K562 (cell line): ENCODE results near the gene NMNAT1. TPM values are rescaled to one million over a fixed set of nuclear protein-coding genes. Genes with fewer than 3 reads are reported as not detected.
A peak's percentile ranks its signal among the peaks of the same experiment; 100 is the strongest.

ENCODE experiments used
- ATAC-seq: fragments of 200-7000 bp; cut with Tn5 transposase; 3 replicates; pipeline ENCODE4 v1.9.1; 2020; ENCODE audit warnings: moderate library complexity
- BruUV-seq: library from RNA; stranded (reverse); fragments of 400-500 nt; replicated peaks from 2 replicates; lab custom pipeline; 2021; lab: Mats Ljungman, UMichigan
- CTCF ChIA-PET: fragments of 300-600 bp; formaldehyde crosslinking; extraction: SDS; loops from one replicate; lab custom pipeline; 2021; ENCODE audit warnings: low intra/inter-chr PET ratio; lab: Yijun Ruan, JAX
- POLR2A ChIA-PET: fragments of 300-600, 350-650 bp; sonication (Branson Sonifier 250); formaldehyde crosslinking; extraction: SDS; loops from one replicate; lab custom pipeline; 2021; ENCODE audit warnings: antibody characterized with exemption, inconsistent platforms; lab: Yijun Ruan, JAX
- DNase-seq, 4 experiments: peaks; one replicate each; pipeline versions ENCODE4 v3.0.0 to v3.0.0-alpha.2; 2011 to 2018; ENCODE audit warnings: low spot score in 3 of 4, mixed read lengths in 3 of 4; ENCODE audit errors: extremely low read depth in 1 of 4
- FAIRE-seq: peaks from 2 replicates; lab custom pipeline; 2011; peaks lifted over from hg19 to GRCh38; lab: Jason Lieb, UNC
- H2AFZ ChIP-seq: 2 replicates; pipeline ENCODE4 v1.6.0; 2011; ENCODE audit warnings: low read depth, low read length, control low read depth, inconsistent platforms
- H3K27ac ChIP-seq: fragments of 200-600 bp; 3 replicates; pipeline ENCODE4 v1.8.0; 2011; ENCODE audit warnings: low read depth, mild to moderate bottlenecking, control low read depth, inconsistent platforms, low read length, moderate library complexity, mixed read lengths; ENCODE audit errors: extremely low read depth
- H3K27me3 ChIP-seq, 2 experiments: fragments of 300-600 bp in 1 of 2; 2 replicates in 1 of 2; 3 replicates in 1 of 2; pipeline versions ENCODE4 v1.6.0 to v1.8.0; 2011; ENCODE audit warnings: inconsistent platforms in 2 of 2, low read length in 2 of 2, mild to moderate bottlenecking in 1 of 2, mixed read lengths in 1 of 2, moderate library complexity in 1 of 2; ENCODE audit not compliant: control insufficient read depth in 2 of 2, insufficient read depth in 2 of 2
- H3K36me3 ChIP-seq: fragments of 300-600 bp; 3 replicates; pipeline ENCODE4 v1.8.0; 2011; ENCODE audit warnings: mild to moderate bottlenecking, low read length, inconsistent platforms; ENCODE audit not compliant: control insufficient read depth, insufficient read depth
- H3K4me1 ChIP-seq, 2 experiments: fragments of 200-600 bp in 1 of 2; replicated peaks in 1 of 2; 2 replicates in 1 of 2; 3 replicates in 1 of 2; pipeline versions ENCODE4 v1.5.1 to v1.8.0; 2011; ENCODE audit warnings: inconsistent platforms in 2 of 2, low read length in 2 of 2, mild to moderate bottlenecking in 1 of 2, mixed read lengths in 1 of 2, moderate library complexity in 1 of 2; ENCODE audit not compliant: control insufficient read depth in 2 of 2, insufficient read depth in 2 of 2
- H3K4me2 ChIP-seq: 2 replicates; pipeline ENCODE4 v1.6.1; 2011; ENCODE audit warnings: low read length, control low read depth, inconsistent platforms, mixed read lengths; ENCODE audit not compliant: insufficient read depth
- H3K4me3 ChIP-seq: fragments of 200-600 bp; sonication (generic), shearing (Covaris generic); 2 replicates; pipeline ENCODE4 v1.5.1; 2016; ENCODE audit warnings: control low read depth, inconsistent platforms
- H3K79me2 ChIP-seq: fragments of 200-600 bp; 3 replicates; pipeline ENCODE4 v1.8.0; 2011; ENCODE audit warnings: low read length, inconsistent platforms; ENCODE audit not compliant: control insufficient read depth, insufficient read depth
- H3K9ac ChIP-seq, 2 experiments: 2 replicates each; pipeline versions ENCODE4 v1.6.0 to v1.6.1; 2011; ENCODE audit warnings: low read depth in 2 of 2, low read length in 2 of 2, control low read depth in 1 of 2, inconsistent platforms in 1 of 2, mild to moderate bottlenecking in 1 of 2, mixed read lengths in 1 of 2; ENCODE audit not compliant: insufficient read depth in 1 of 2
- H3K9me1 ChIP-seq: one replicate; pipeline ENCODE4 v1.6.0; 2011; ENCODE audit warnings: inconsistent platforms, mild to moderate bottlenecking, low read length, moderate library complexity; ENCODE audit not compliant: control insufficient read depth, insufficient read depth
- H3K9me3 ChIP-seq: replicated peaks from 2 replicates; pipeline ENCODE4 v1.5.1; 2011; ENCODE audit warnings: low read depth, low read length, inconsistent platforms; ENCODE audit not compliant: control insufficient read depth, insufficient read depth
- H4K20me1 ChIP-seq: replicated peaks from 2 replicates; pipeline ENCODE4 v1.6.1; 2011; ENCODE audit warnings: low read length, inconsistent platforms, mixed read lengths; ENCODE audit not compliant: control insufficient read depth, insufficient read depth
- ARNT ChIP-seq, 2 experiments: fragments of 450-650 bp; IDR thresholded peaks; 2 replicates each; pipeline ENCODE4 v1.6.1; 2016; ENCODE audit warnings: mild to moderate bottlenecking in 1 of 2
- CCAR2 ChIP-seq: fragments of 200-400 bp; formaldehyde crosslinking; IDR thresholded peaks from 2 replicates; pipeline ENCODE4 v1.6.1; 2017; ENCODE audit warnings: mild to moderate bottlenecking, low read depth, low read length
- GMEB1 ChIP-seq: fragments of 250-450 bp; sonication (Bioruptor Pico); IDR thresholded peaks from 2 replicates; pipeline ENCODE4 v1.4.0; 2020; ENCODE audit warnings: mild to moderate bottlenecking
- GTF2B ChIP-seq: IDR thresholded peaks from 2 replicates; pipeline ENCODE4 v1.6.1; 2011; ENCODE audit not compliant: insufficient read length; ENCODE audit errors: extremely low read depth
- IRF9 ChIP-seq: fragments of 450-650 bp; IDR thresholded peaks from 2 replicates; pipeline ENCODE4 v1.6.1; 2016; ENCODE audit warnings: missing biosample characterization, missing genetic modification characterization
- MIER1 ChIP-seq: fragments of 450-650 bp; IDR thresholded peaks from 2 replicates; pipeline ENCODE4 v1.6.1; 2016; ENCODE audit warnings: antibody characterized with exemption, mild to moderate bottlenecking, low read depth
- NFATC3 ChIP-seq: fragments of 450-650 bp; IDR thresholded peaks from 2 replicates; pipeline ENCODE4 v1.6.1; 2017; ENCODE audit warnings: mild to moderate bottlenecking
- NR2F6 ChIP-seq: fragments of 450-650 bp; formaldehyde crosslinking; IDR thresholded peaks from 2 replicates; pipeline ENCODE4 v1.4.0; 2020; ENCODE audit warnings: mild to moderate bottlenecking
- RBM34 ChIP-seq: fragments of 200-400 bp; formaldehyde crosslinking; IDR thresholded peaks from 2 replicates; pipeline ENCODE4 v1.6.1; 2018; ENCODE audit warnings: low read length, borderline replicate concordance; ENCODE audit not compliant: insufficient read depth
- SIX5 ChIP-seq, 2 experiments: IDR thresholded peaks; 2 replicates each; pipeline ENCODE4 v1.6.1; 2011; ENCODE audit warnings: low read length in 2 of 2, borderline replicate concordance in 1 of 2, low read depth in 1 of 2, mild to moderate bottlenecking in 1 of 2, moderate library complexity in 1 of 2; ENCODE audit not compliant: insufficient read depth in 1 of 2
- TARDBP ChIP-seq: fragments of 450-650 bp; IDR thresholded peaks from 2 replicates; pipeline ENCODE4 v1.6.1; 2016
- ZNF197 ChIP-seq: fragments of 200-800 bp; sonication (Bioruptor generic); IDR thresholded peaks from 2 replicates; pipeline ENCODE4 v1.6.1; 2016; ENCODE audit warnings: low read depth, missing genetic modification characterization, missing compliant biosample characterization
- ZNF561 ChIP-seq: fragments of 450-650 bp; formaldehyde crosslinking; conservative IDR thresholded peaks from 2 replicates; pipeline ENCODE4 v1.4.0; 2020; ENCODE audit warnings: mild to moderate bottlenecking, moderate library complexity
- WGBS: fragments of 100-300 bp; shearing (Covaris generic); methylation state at CpG from one replicate; pipeline ENCODE4 v1.1.6; 2016; ENCODE audit warnings: low coverage, mixed read lengths; ENCODE audit not compliant: insufficient coverage; ENCODE audit errors: missing lambda C conversion rate; 5-methylcytosine and 5-hydroxymethylcytosine counted together
- in situ Hi-C: fragments of 300-500 bp; cut with MboI; formaldehyde crosslinking; loops from 4 replicates; pipeline ENCODE4 v1.15.0; 2018; ENCODE audit warnings: inconsistent platforms, mixed read lengths
- intact Hi-C: fragments of 100-400 bp; cut with micrococcal nuclease; formaldehyde crosslinking; loops from 2 replicates; pipeline ENCODE4 v1.14.2; 2022
- polyA plus RNA-seq, 8 experiments: library from polyadenylated mRNA; depleted of rRNA in 4 of 8; stranded (reverse) in 5 of 8; unstranded in 3 of 8; fragments of >200 nt; fragmentation: Nextera tagmentation in 2 of 8; fragmentation: Illumina TruSeq in 1 of 8; extraction: Ambion mirVana in 2 of 8; extraction: Trizol in 1 of 8; gene quantifications; 2 replicates each; pipeline versions ENCODE4 v1.2.1 to v1.2.3, GENCODE V29; 2011 to 2014; ENCODE audit warnings: inconsistent platforms in 1 of 8, missing spikeins in 1 of 8
- total RNA-seq, 7 experiments: library from RNA; depleted of rRNA in 6 of 7; stranded (reverse); fragments of >200 nt in 6 of 7; fragmentation: Illumina TruSeq in 2 of 7; extraction: Trizol in 2 of 7; gene quantifications; 2 replicates each; pipeline versions ENCODE4 v1.2.1 to v1.2.3, GENCODE V29; 2011 to 2021; ENCODE audit warnings: low replicate concordance in 1 of 7

The NMNAT1 gene
- total and polyA plus RNA-seq, 9 of the 15 experiments (the other 6 are each of a cell fraction or from before 2014, with no cell fraction given), result 5.1 to 14.6 (median 12.1) TPM

- Histone ChIP-seq H2AFZ (no peak overlapping the region), H3K79me2 (peaks cover 12% of the 10 kb centered on the region), H3K9ac (no peak overlapping the region; a peak in 1 of 4 replicates), H3K4me1 (peaks cover 24 to 30% of the 10 kb centered on the region in 2 experiments), H3K4me2 (no peak overlapping the region), H3K9me3 (no peaks in the 10 kb centered on the region), H3K36me3 (no peaks in the 10 kb centered on the region), H3K4me3 (no peak overlapping the region), H3K27me3 (no peaks in the 10 kb centered on the region), H4K20me1 (no peaks in the 10 kb centered on the region; the same call in 1 of the 2 replicates), H3K9me1 (peaks cover 3% of the 10 kb centered on the region), H3K27ac (no peak overlapping the region)
- ATAC-seq (no peak), FAIRE-seq (no peak), DNase-seq (no peak)
- 75% methylated on average over 5 of the region's 5 CpGs for WGBS
- intact Hi-C loops, result no loop called here
- CTCF ChIA-PET, result no interaction called here
- no TSS peak for BruUV-seq
- in situ Hi-C loops, result no loop called here
- TF ChIP-seq SIX5 (IDR thresholded peaks at IDR 0.05; ENCODE audit: borderline replicate concordance in 1 of 2, insufficient read depth in 1 of 2, low read depth in 1 of 2, low read length in 2 of 2) (0 out of 4 replicates have a peak, but pooled peaks of 1 of the 2 experiments have one; percentile 4), ZNF197 (CRISPR knock-in tag) (no peak)
- POLR2A ChIA-PET, result interaction anchor here (0.8 to 1.3 kb wide), 3 partner anchors 14 to 39 kb away, joined by 3 read pairs; no protein-coding TSS in a partner anchor
Observed at GRCh38 chr1:9907441-9907840, 35.8 kb upstream of the NMNAT1 start.

GRCh38 chr1:9908871-9909233 lies 34.4 kb upstream of the NMNAT1 start:
- Histone ChIP-seq H3K27ac (no peak overlapping the region), H3K9me3 (no peaks in the 10 kb centered on the region), H3K4me3 (peak overlapping the region; percentile 78; the same call in 1 of the 2 replicates), H3K9me1 (peaks cover 3% of the 10 kb centered on the region), H4K20me1 (no peaks in the 10 kb centered on the region; the same call in 1 of the 2 replicates), H3K9ac (peak overlapping the region; percentile 68 to 92; a peak in 3 of 4 replicates), H3K27me3 (no peaks in the 10 kb centered on the region), H2AFZ (0 out of 2 replicates have a peak overlapping the region, but pooled peaks have one; percentile 58), H3K4me1 (peaks cover 26 to 37% of the 10 kb centered on the region in 2 experiments), H3K79me2 (peaks cover 12% of the 10 kb centered on the region), H3K36me3 (no peaks in the 10 kb centered on the region), H3K4me2 (peak overlapping the region; percentile 85)
- DNase-seq, result no peak
- intact Hi-C loops (no loop called here), in situ Hi-C loops (no loop called here)
- no peak for ATAC-seq
- POLR2A ChIA-PET, result interaction anchor here (0.7 to 1.8 kb wide), 3 partner anchors 10 to 22 kb away, joined by 3 to 5 read pairs (median 4); no protein-coding TSS in a partner anchor
- WGBS, result 10% methylated on average over 4 of the region's 4 CpGs
- no peak for FAIRE-seq
- CTCF ChIA-PET, result no interaction called here
- TSS peak; percentile 57 for BruUV-seq
- TF ChIP-seq GTF2B (no peak), ZNF561 (CRISPR knock-in tag) (no peak), RBM34 (no peak), GMEB1 (CRISPR knock-in tag) (no peak), CCAR2 (no peak), MIER1 (no peak), NFATC3 (no peak), TARDBP (no peak), IRF9 (no peak), NR2F6 (no peak), ARNT (IDR thresholded peaks at IDR 0.05) (no peak)
